Ascending aorta (tissue), 2 donors: ENCODE data around the gene SHOX. TPM values are rescaled to one million over a fixed set of nuclear protein-coding genes. Genes with fewer than 3 reads are reported as not detected.

Experiments used
- DNase-seq, 2 donors: peaks; one replicate each; pipeline ENCODE4 v3.0.0-alpha.2; 2019; ENCODE audit warnings: low spot score in 2 of 2
- H3K27ac ChIP-seq, 2 donors: fragments of 200-600 bp; sonication (generic); one replicate each; pipeline ENCODE4 v1.5.1; 2016 to 2017; ENCODE audit warnings: mild to moderate bottlenecking in 1 of 2
- H3K27me3 ChIP-seq: fragments of 200-600 bp; sonication (generic); one replicate; pipeline ENCODE4 v1.5.1; 2017
- H3K36me3 ChIP-seq, 2 donors: fragments of 200-600 bp; sonication (generic); one replicate each; pipeline ENCODE4 v1.5.1; 2016
- H3K4me1 ChIP-seq, 2 donors: fragments of 200-600 bp; sonication (generic); one replicate each; pipeline ENCODE4 v1.5.1; 2016 to 2017; ENCODE audit warnings: mild to moderate bottlenecking in 1 of 2
- H3K4me3 ChIP-seq, 2 donors: fragments of 200-600 bp; sonication (generic); one replicate each; pipeline ENCODE4 v1.5.1; 2016 to 2017; ENCODE audit warnings: mild to moderate bottlenecking in 1 of 2
- H3K9me3 ChIP-seq, 2 donors: fragments of 200-600 bp; sonication (generic); one replicate each; pipeline ENCODE4 v1.5.1; 2016
- CTCF ChIP-seq, 3 experiments: fragments of 200-600 bp in 2 of 3; fragments of 450-650 bp in 1 of 3; sonication (generic) in 2 of 3; IDR thresholded peaks; one replicate each; pipeline ENCODE4 v1.5.1; 2016 to 2019; ENCODE audit warnings: antibody characterized with exemption in 3 of 3, mild to moderate bottlenecking in 1 of 3, moderate library complexity in 1 of 3
- intact Hi-C: fragments of 100-400 bp; cut with DNase I; formaldehyde crosslinking; loops from one replicate; pipeline ENCODE4 v1.15.1; 2023
- total RNA-seq: library from RNA; depleted of rRNA; stranded (reverse); fragments of >200 nt; gene quantifications from one replicate; pipeline ENCODE4 v1.1.0, GENCODE V29; 2016

The SHOX gene
- total RNA-seq, 1 donor from 2014 or later = not detected

DNA sequence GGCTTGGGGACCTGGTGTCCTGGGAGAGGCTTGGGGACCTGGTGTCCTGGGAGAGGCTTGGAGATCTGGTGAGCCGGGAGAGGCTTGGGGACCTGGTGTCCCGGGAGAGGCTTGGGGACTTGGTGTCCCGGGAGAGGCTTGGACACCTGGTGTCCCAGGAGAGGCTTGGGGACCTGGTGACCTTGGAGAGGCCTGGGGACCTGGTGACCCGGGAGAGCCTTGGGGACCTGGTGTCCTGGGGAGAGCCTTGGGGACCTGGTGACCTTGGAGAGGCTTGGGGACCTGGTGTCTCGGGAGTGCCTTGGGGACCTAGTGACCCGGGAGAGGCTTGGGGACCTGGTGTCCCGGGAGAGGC, 12.6 kb downstream of the SHOX start:
- Histone ChIP-seq H3K36me3 (no peaks in the 10 kb centered on the region), H3K27me3 (peaks cover 5% of the 10 kb centered on the region), H3K27ac (no peak overlapping the region), H3K4me1 (no peaks in the 10 kb centered on the region), H3K9me3 (no peaks in the 10 kb centered on the region), H3K4me3 (no peak overlapping the region)
- no peak for DNase-seq
- intact Hi-C loops = no loop called here
- no peak for TF ChIP-seq CTCF (IDR thresholded peaks at IDR 0.05)

GRCh38 chrX:643911-644303, 13.3 kb downstream of the SHOX start:
- Histone ChIP-seq H3K27ac (no peak overlapping the region), H3K36me3 (no peaks in the 10 kb centered on the region), H3K9me3 (no peaks in the 10 kb centered on the region), H3K4me3 (no peak overlapping the region), H3K4me1 (no peaks in the 10 kb centered on the region), H3K27me3 (peaks cover 5% of the 10 kb centered on the region)
- intact Hi-C loops = no loop called here
- no peak for DNase-seq
- TF ChIP-seq CTCF (IDR thresholded peaks at IDR 0.05) = no peak

- Histone ChIP-seq H3K27ac (no peak overlapping the region), H3K27me3 (peaks cover 5% of the 10 kb centered on the region), H3K4me3 (no peak overlapping the region), H3K4me1 (no peaks in the 10 kb centered on the region), H3K36me3 (no peaks in the 10 kb centered on the region), H3K9me3 (no peaks in the 10 kb centered on the region)
- TF ChIP-seq CTCF (IDR thresholded peaks at IDR 0.05) = no peak
- intact Hi-C loops = no loop called here
- DNase-seq = no peak
These were observed 14.0 kb downstream of the SHOX start for GRCh38 chrX:644304-645281.

GRCh38 chrX:646228-646495, 15.6 kb downstream of the SHOX start:
- Histone ChIP-seq H3K4me1 (no peaks in the 10 kb centered on the region), H3K4me3 (no peak overlapping the region), H3K27me3 (peaks cover 5% of the 10 kb centered on the region), H3K36me3 (no peaks in the 10 kb centered on the region), H3K27ac (no peak overlapping the region), H3K9me3 (no peaks in the 10 kb centered on the region)
- no peak for TF ChIP-seq CTCF (IDR thresholded peaks at IDR 0.05)
- intact Hi-C loops = no loop called here
- no peak for DNase-seq

GRCh38 chrX:646796-647195, 16.2 kb downstream of the SHOX start:
- H3K27ac ChIP-seq = no peak overlapping the region
- H3K27me3 ChIP-seq = peaks cover 5% of the 10 kb centered on the region
- no peak overlapping the region for H3K4me3 ChIP-seq
- H3K4me1 ChIP-seq = no peaks in the 10 kb centered on the region
- no peaks in the 10 kb centered on the region for H3K36me3 ChIP-seq
- H3K9me3 ChIP-seq = no peaks in the 10 kb centered on the region
- DNase-seq = no peak
- intact Hi-C loops = no loop called here
- no peak for TF ChIP-seq CTCF (IDR thresholded peaks at IDR 0.05)
